ENCODE results near the gene ARHGAP22. TPM values are rescaled to one million over a fixed set of nuclear protein-coding genes. Genes with fewer than 3 reads are reported as not detected.

The ARHGAP22 gene
- total RNA-seq, 8 experiments from 2014 or later: 0.72 to 9.3 (median 1.8) TPM

DNA sequence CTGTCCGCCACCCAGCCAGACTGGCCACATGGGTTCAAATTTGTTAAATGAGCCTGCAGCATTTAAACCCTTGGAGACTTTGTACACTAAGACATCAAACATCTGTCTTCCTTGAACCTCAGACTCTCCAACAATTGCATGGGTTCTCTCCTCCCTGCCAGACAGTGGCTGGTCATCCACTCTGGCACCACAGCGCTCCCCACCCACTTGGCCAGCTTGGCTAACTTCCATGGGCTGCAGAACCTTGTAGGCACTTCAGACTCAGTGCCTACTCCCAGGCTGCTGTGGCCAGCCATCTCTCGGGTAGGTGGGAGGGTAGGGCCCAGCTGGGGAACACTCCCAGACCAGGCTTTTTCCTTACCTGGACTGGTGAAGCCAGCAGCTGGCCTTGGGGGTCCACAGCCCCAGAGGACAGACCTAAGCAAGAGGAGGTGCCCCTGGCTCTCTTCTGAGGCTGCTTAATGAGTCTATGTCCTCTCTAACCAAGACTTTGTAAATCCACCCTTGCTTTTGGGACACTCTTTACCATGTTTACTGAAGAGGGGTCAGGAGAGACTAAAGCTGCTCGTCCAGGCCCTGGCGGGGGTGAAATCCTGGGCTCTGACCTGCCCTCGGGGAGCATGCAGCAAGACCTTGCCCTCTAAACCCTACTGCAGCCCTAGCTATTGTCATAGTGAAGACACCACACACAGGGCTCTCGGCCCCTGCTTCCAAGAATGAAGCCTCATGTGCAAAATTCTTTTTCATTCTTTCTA, 82.7 kb downstream of the ARHGAP22 start:
- in situ Hi-C loops (cut with MboI; ENCODE audit: low pct_unique_long_range_greater_than_20kb in 2 of 9, low sequenced_read_pairs in 9 of 9, unreplicated experiment in 9 of 9): loop anchor here in 2 of 9 experiments (25.0 kb wide), 1 partner anchor 160 kb away; no protein-coding TSS in a partner anchor
- H3K27ac ChIP-seq: no peak overlapping the region
- H3K4me3 ChIP-seq: no peak overlapping the region
- 80 to 100% (median 87%) methylated on average over 1 to 7 of the region's 7 CpGs; no CpG with 5 or more reads in 2 of the 10 experiments for WGBS, 10 experiments
- ATAC-seq (replicated peaks in 6 of 8): no peak
- no peaks in the 10 kb centered on the region for H3K4me1 ChIP-seq (replicated peaks in 1 of 2)

GRCh38 chr10:48520594-48520993, 84.3 kb downstream of the ARHGAP22 start:
- Histone ChIP-seq H3K4me3 (no peak overlapping the region), H3K27ac (no peak overlapping the region), H3K4me1 (replicated peaks in 1 of 2) (no peaks in the 10 kb centered on the region)
- in situ Hi-C loops (cut with MboI; ENCODE audit: low pct_unique_long_range_greater_than_20kb in 2 of 9, low sequenced_read_pairs in 9 of 9, unreplicated experiment in 9 of 9): loop anchor here in 2 of 9 experiments (25.0 kb wide), 1 partner anchor 158 kb away; no protein-coding TSS in a partner anchor
- WGBS, 10 experiments: 75 to 90% (median 86%) methylated on average over 1 to 6 of the region's 7 CpGs; no CpG with 5 or more reads in 4 of the 10 experiments
- ATAC-seq (replicated peaks in 6 of 8): no peak

DNA sequence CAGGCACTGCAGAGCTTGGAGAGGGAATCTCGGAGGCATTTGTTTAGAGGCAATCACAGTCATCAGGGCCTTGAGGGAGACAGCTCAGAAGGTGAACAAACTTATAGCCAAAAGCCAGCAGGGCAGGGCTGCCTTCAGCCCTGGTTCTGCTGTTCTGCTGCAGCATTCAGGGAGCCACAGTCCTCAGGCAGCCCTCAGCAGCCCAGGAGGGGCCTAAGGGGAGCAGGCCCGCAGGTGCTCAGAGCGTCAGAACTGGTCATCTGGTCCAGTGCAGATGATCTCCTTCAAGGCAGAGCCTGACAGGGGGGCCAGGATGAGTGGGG, 84.7 kb downstream of the ARHGAP22 start:
- Histone ChIP-seq H3K4me1 (replicated peaks in 1 of 2) (no peaks in the 10 kb centered on the region), H3K27ac (no peak overlapping the region), H3K4me3 (no peak overlapping the region)
- WGBS, 10 experiments: 0 to 83% methylated on average over 1 of the region's 3 CpGs; no CpG with 5 or more reads in 8 of the 10 experiments
- ATAC-seq (replicated peaks in 6 of 8): no peak
- in situ Hi-C loops (cut with MboI; ENCODE audit: low pct_unique_long_range_greater_than_20kb in 2 of 9, low sequenced_read_pairs in 9 of 9, unreplicated experiment in 9 of 9): loop anchor here in 2 of 9 experiments (25.0 kb wide), 1 partner anchor 158 kb away; no protein-coding TSS in a partner anchor

- 60 to 100% (median 82%) methylated on average over 1 to 4 of the region's 12 CpGs; no CpG with 5 or more reads in 5 of the 10 experiments for WGBS, 10 experiments
- H3K27ac ChIP-seq: no peak overlapping the region
- ATAC-seq (replicated peaks in 6 of 8): no peak
- in situ Hi-C loops (cut with MboI; ENCODE audit: low pct_unique_long_range_greater_than_20kb in 2 of 9, low sequenced_read_pairs in 9 of 9, unreplicated experiment in 9 of 9): loop anchor here in 2 of 9 experiments (25.0 kb wide), 1 partner anchor 157 kb away; no protein-coding TSS in a partner anchor
- no peaks in the 10 kb centered on the region for H3K4me1 ChIP-seq (replicated peaks in 1 of 2)
- no peak overlapping the region for H3K4me3 ChIP-seq
Observed at GRCh38 chr10:48519481-48520183, 85.2 kb downstream of the ARHGAP22 start.

DNA sequence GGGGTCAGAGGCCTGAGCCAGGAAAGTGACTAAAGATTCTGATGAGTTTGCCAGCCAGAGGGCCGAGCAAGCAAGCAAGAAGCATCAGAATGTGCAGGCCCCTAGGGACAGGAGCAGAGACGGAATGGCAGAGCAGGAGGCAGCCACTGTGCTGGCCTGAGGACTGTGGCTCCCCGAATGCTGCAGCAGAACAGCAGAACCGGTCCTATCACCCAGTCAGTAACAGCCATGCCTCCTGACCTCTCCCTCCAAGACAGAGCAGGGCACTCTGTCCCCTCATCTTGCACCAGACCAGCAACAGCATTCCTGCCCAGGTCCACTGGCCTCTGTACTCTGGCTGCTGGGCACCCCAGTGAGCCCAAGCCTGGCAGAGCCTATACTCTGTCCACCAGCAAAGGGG, 85.9 kb downstream of the ARHGAP22 start:
- in situ Hi-C loops (cut with MboI; ENCODE audit: low pct_unique_long_range_greater_than_20kb in 2 of 9, low sequenced_read_pairs in 9 of 9, unreplicated experiment in 9 of 9): loop anchor here in 2 of 9 experiments (25.0 kb wide), 1 partner anchor 157 kb away; no protein-coding TSS in a partner anchor
- Histone ChIP-seq H3K4me1 (replicated peaks in 1 of 2) (no peaks in the 10 kb centered on the region), H3K27ac (no peak overlapping the region), H3K4me3 (no peak overlapping the region)
- no peak for ATAC-seq (replicated peaks in 6 of 8)
- WGBS, 10 experiments: 60 to 80% methylated on average over 1 of the region's 4 CpGs; no CpG with 5 or more reads in 8 of the 10 experiments

- H3K27ac ChIP-seq: no peak overlapping the region
- WGBS, 10 experiments: 0 to 100% (median 84%) methylated on average over 1 to 7 of the region's 13 CpGs; no CpG with 5 or more reads in 1 of the 10 experiments
- peak in 2 of 8 experiments; percentile 21 to 75 for ATAC-seq (replicated peaks in 6 of 8)
Observed at GRCh38 chr10:48517911-48518811, 86.7 kb downstream of the ARHGAP22 start.

GRCh38 chr10:48517482-48517881, 87.4 kb downstream of the ARHGAP22 start:
- Histone ChIP-seq H3K27ac (no peak overlapping the region), H3K4me3 (no peak overlapping the region), H3K4me1 (replicated peaks in 1 of 2) (no peaks in the 10 kb centered on the region)
- in situ Hi-C loops (cut with MboI; ENCODE audit: low pct_unique_long_range_greater_than_20kb in 2 of 9, low sequenced_read_pairs in 9 of 9, unreplicated experiment in 9 of 9): loop anchor here in 2 of 9 experiments (25.0 kb wide), 1 partner anchor 155 kb away; no protein-coding TSS in a partner anchor
- ATAC-seq (replicated peaks in 6 of 8): no peak
- WGBS, 10 experiments: 75 to 94% (median 81%) methylated on average over 2 to 5 of the region's 9 CpGs; no CpG with 5 or more reads in 4 of the 10 experiments

More at GRCh38 chr10:48517911-48518811, 86.7 kb downstream of the ARHGAP22 start:
- no peak overlapping the region for H3K4me3 ChIP-seq
- H3K4me1 ChIP-seq (replicated peaks in 1 of 2): no peaks in the 10 kb centered on the region
- in situ Hi-C loops (cut with MboI; ENCODE audit: low pct_unique_long_range_greater_than_20kb in 2 of 9, low sequenced_read_pairs in 9 of 9, unreplicated experiment in 9 of 9): loop anchor here in 2 of 9 experiments (25.0 kb wide), 1 partner anchor 156 kb away; no protein-coding TSS in a partner anchor

GRCh38 chr10:48516911-48517310, 88.0 kb downstream of the ARHGAP22 start:
- no peak for ATAC-seq (replicated peaks in 6 of 8)
- WGBS, 10 experiments: 83 to 100% (median 100%) methylated on average over 1 to 3 of the region's 3 CpGs; no CpG with 5 or more reads in 5 of the 10 experiments
- no peak overlapping the region for H3K27ac ChIP-seq
- in situ Hi-C loops (cut with MboI; ENCODE audit: low pct_unique_long_range_greater_than_20kb in 2 of 9, low sequenced_read_pairs in 9 of 9, unreplicated experiment in 9 of 9): loop anchor here in 2 of 9 experiments (25.0 kb wide), 1 partner anchor 155 kb away; no protein-coding TSS in a partner anchor
- H3K4me1 ChIP-seq (replicated peaks in 1 of 2): no peaks in the 10 kb centered on the region
- H3K4me3 ChIP-seq: no peak overlapping the region

GRCh38 chr10:48514916-48515315, 90.0 kb downstream of the ARHGAP22 start:
- Histone ChIP-seq H3K4me1 (replicated peaks in 1 of 2) (no peaks in the 10 kb centered on the region), H3K4me3 (no peak overlapping the region), H3K27ac (no peak overlapping the region)
- 71 to 100% (median 79%) methylated on average over 1 of the region's 1 CpG for WGBS, 10 experiments
- in situ Hi-C loops (cut with MboI; ENCODE audit: low pct_unique_long_range_greater_than_20kb in 2 of 9, low sequenced_read_pairs in 9 of 9, unreplicated experiment in 9 of 9): loop anchor here in 2 of 9 experiments (25.0 kb wide), 1 partner anchor 153 kb away; no protein-coding TSS in a partner anchor
- ATAC-seq (replicated peaks in 6 of 8): no peak

- H3K4me3 ChIP-seq: no peak overlapping the region
- ATAC-seq (replicated peaks in 6 of 8): no peak
- H3K27ac ChIP-seq: no peak overlapping the region
- 40 to 100% (median 68%) methylated on average over 1 of the region's 1 CpG; no CpG with 5 or more reads in 2 of the 10 experiments for WGBS, 10 experiments
- no peaks in the 10 kb centered on the region for H3K4me1 ChIP-seq (replicated peaks in 1 of 2)
- in situ Hi-C loops (cut with MboI; ENCODE audit: low pct_unique_long_range_greater_than_20kb in 2 of 9, low sequenced_read_pairs in 9 of 9, unreplicated experiment in 9 of 9): loop anchor here in 2 of 9 experiments (25.0 kb wide), 1 partner anchor 152 kb away; no protein-coding TSS in a partner anchor
Observed at GRCh38 chr10:48514255-48514654, 90.6 kb downstream of the ARHGAP22 start.

DNA sequence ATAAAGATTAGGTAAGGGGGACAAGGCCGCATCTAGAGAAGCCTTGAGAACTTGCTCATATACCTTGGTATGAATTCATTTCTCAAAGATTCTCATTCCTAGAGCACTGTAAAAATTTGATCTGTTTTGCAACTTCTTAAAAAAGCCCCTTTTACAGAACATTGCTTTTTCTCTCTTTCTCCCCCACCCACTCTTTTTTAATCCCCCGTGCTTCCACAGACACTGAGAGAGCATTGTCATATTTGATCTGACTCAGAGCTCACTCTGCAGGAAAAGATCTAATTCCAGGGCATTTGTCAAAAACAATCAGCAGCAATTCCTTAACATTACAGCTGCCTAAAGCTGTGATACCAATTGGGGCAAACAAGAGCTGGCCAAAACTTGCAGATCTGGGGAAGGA, 92.0 kb downstream of the ARHGAP22 start:
- H3K4me1 ChIP-seq (replicated peaks in 1 of 2): no peaks in the 10 kb centered on the region
- no peak overlapping the region for H3K4me3 ChIP-seq
- no peak for ATAC-seq (replicated peaks in 6 of 8)
- in situ Hi-C loops (cut with MboI; ENCODE audit: low pct_unique_long_range_greater_than_20kb in 2 of 9, low sequenced_read_pairs in 9 of 9, unreplicated experiment in 9 of 9): loop anchor here in 2 of 9 experiments (25.0 kb wide), 1 partner anchor 151 kb away; no protein-coding TSS in a partner anchor
- no peak overlapping the region for H3K27ac ChIP-seq
- 40 to 100% (median 94%) methylated on average over 1 to 2 of the region's 2 CpGs; no CpG with 5 or more reads in 4 of the 10 experiments for WGBS, 10 experiments

DNA sequence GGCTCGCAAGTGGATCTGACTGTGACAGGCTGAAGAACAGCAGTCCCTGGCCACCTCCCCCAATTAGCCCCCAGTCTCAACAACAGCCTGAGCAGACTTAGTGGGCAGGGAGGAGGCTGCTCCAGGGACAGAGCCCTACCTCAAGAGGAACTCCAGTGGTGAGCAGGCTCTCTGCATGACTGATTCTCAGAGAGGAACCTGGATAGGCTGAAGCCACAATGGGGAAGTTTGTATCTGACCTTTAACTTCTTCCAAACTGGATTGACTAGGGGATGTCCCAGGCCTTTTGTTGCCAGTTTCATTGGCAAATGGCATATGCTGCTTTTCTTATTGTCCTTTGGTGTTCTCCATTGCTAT, 93.0 kb downstream of the ARHGAP22 start:
- WGBS, 10 experiments: 100% methylated on average over 1 of the region's 1 CpG; no CpG with 5 or more reads in 8 of the 10 experiments
- no peak overlapping the region for H3K27ac ChIP-seq
- no peak overlapping the region for H3K4me3 ChIP-seq
- peak in 1 of 8 experiments; percentile 9 for ATAC-seq (replicated peaks in 6 of 8)
- no peaks in the 10 kb centered on the region for H3K4me1 ChIP-seq (replicated peaks in 1 of 2)
- in situ Hi-C loops (cut with MboI; ENCODE audit: low pct_unique_long_range_greater_than_20kb in 2 of 9, low sequenced_read_pairs in 9 of 9, unreplicated experiment in 9 of 9): loop anchor here in 2 of 9 experiments (25.0 kb wide), 1 partner anchor 150 kb away; no protein-coding TSS in a partner anchor

All from motor neuron (in vitro differentiated cells).